K562 (cell line): ENCODE data around the gene TMEM101. TPM values are rescaled to one million over a fixed set of nuclear protein-coding genes. Genes with fewer than 3 reads are reported as not detected.
A peak's percentile ranks its signal among the peaks of the same experiment; 100 is the strongest.

Experiments
- ATF6 ChIP-seq: sonication (generic); formaldehyde crosslinking; IDR thresholded peaks from 2 replicates; pipeline ENCODE4 v1.4.0; 2020; ENCODE audit warnings: mild to moderate bottlenecking, missing genetic modification reagents
- BRCA1 ChIP-seq, 2 experiments: fragments of 450-650 bp in 1 of 2; sonication (generic) in 1 of 2; formaldehyde crosslinking in 1 of 2; IDR thresholded peaks; 2 replicates each; pipeline versions ENCODE4 v1.5.0 to v1.6.1; 2017 to 2020; ENCODE audit warnings: mild to moderate bottlenecking in 1 of 2, missing genetic modification reagents in 1 of 2
- CBX5 ChIP-seq: IDR thresholded peaks from 2 replicates; pipeline ENCODE4 v1.6.1; 2014; ENCODE audit warnings: low read depth, borderline replicate concordance
- CBX8 ChIP-seq: fragments of 200-600 bp; sonication (generic); IDR thresholded peaks from 2 replicates; pipeline ENCODE4 v1.6.1; 2012; ENCODE audit warnings: borderline replicate concordance, mixed run types, low read depth, mild to moderate bottlenecking, moderate library complexity, mixed read lengths, low read length, control low read depth, inconsistent platforms; ENCODE audit not compliant: poor library complexity, severe bottlenecking; ENCODE audit errors: extremely low read depth
- EHMT2 ChIP-seq: fragments of 450-650 bp; IDR thresholded peaks from 2 replicates; pipeline ENCODE4 v1.6.1; 2018; ENCODE audit warnings: antibody characterized with exemption
- GATAD2B ChIP-seq: fragments of 450-650 bp; IDR thresholded peaks from 2 replicates; pipeline ENCODE4 v1.6.1; 2017; ENCODE audit warnings: mild to moderate bottlenecking, borderline replicate concordance
- HNRNPL ChIP-seq: fragments of 200-400 bp; formaldehyde crosslinking; IDR thresholded peaks from 2 replicates; pipeline ENCODE4 v1.6.1; 2017; ENCODE audit warnings: low read depth, mild to moderate bottlenecking, low read length
- HSF4 ChIP-seq: fragments of 250-450 bp; sonication (Bioruptor Pico); IDR thresholded peaks from 2 replicates; pipeline ENCODE4 v2.1.2; 2022; ENCODE audit warnings: mild to moderate bottlenecking, moderate library complexity, borderline replicate concordance
- MNT ChIP-seq, 2 experiments: fragments of 450-650 bp; conservative IDR thresholded peaks; 2 replicates each; pipeline ENCODE4 v1.6.1; 2017; ENCODE audit warnings: mild to moderate bottlenecking in 2 of 2, moderate library complexity in 2 of 2
- POLR2H ChIP-seq: IDR thresholded peaks from 2 replicates; pipeline ENCODE4 v1.6.1; 2016; ENCODE audit warnings: missing genetic modification characterization, low read depth, mild to moderate bottlenecking, control low read depth, missing compliant biosample characterization, moderate library complexity
- PURB ChIP-seq: sonication (generic); formaldehyde crosslinking; IDR thresholded peaks from 2 replicates; pipeline ENCODE4 v1.9.0; 2021; ENCODE audit warnings: low read depth, mild to moderate bottlenecking, missing genetic modification reagents
- PYGO2 ChIP-seq: fragments of 450-650 bp; IDR thresholded peaks from 2 replicates; pipeline ENCODE4 v1.6.1; 2016; ENCODE audit warnings: mild to moderate bottlenecking, missing genetic modification characterization, moderate library complexity, missing compliant biosample characterization
- RFX1 ChIP-seq: fragments of 450-650 bp; IDR thresholded peaks from 2 replicates; pipeline ENCODE4 v1.6.1; 2016; ENCODE audit warnings: mild to moderate bottlenecking, moderate library complexity
- SAFB ChIP-seq: fragments of 200-400 bp; formaldehyde crosslinking; IDR thresholded peaks from 2 replicates; pipeline ENCODE4 v1.6.1; 2017; ENCODE audit warnings: low read depth, low read length, borderline replicate concordance
- SIN3B ChIP-seq: fragments of 450-650 bp; IDR thresholded peaks from 2 replicates; pipeline ENCODE4 v1.6.1; 2017; ENCODE audit warnings: low read depth, mild to moderate bottlenecking, moderate library complexity
- TBP ChIP-seq: optimal IDR thresholded peaks from 2 replicates; pipeline ENCODE3; 2011; ENCODE audit warnings: low read depth, low read length, improper control_type of control experiment
- ZBED1 ChIP-seq: IDR thresholded peaks from 2 replicates; pipeline ENCODE4 v1.6.1; 2014
- ZNF146 ChIP-seq: IDR thresholded peaks from one replicate; pipeline ENCODE4 v1.6.1; 2018; ENCODE audit warnings: missing compliant biosample characterization; ENCODE audit not compliant: unreplicated experiment
- ZNF175 ChIP-seq: fragments of 200-800 bp; sonication (Bioruptor generic); IDR thresholded peaks from 2 replicates; pipeline ENCODE4 v1.6.1; 2016; ENCODE audit warnings: low read depth, mild to moderate bottlenecking, missing genetic modification characterization, missing compliant biosample characterization
- ZNF24 ChIP-seq: fragments of 450-650 bp; IDR thresholded peaks from 2 replicates; pipeline ENCODE4 v1.6.1; 2016
- ZNF263 ChIP-seq: sonication (generic); formaldehyde crosslinking; IDR thresholded peaks from 2 replicates; pipeline ENCODE4 v1.8.0; 2022; ENCODE audit warnings: mild to moderate bottlenecking, missing genetic modification reagents, borderline replicate concordance
- ZNF583 ChIP-seq: fragments of 250-450 bp; sonication (Bioruptor Pico); IDR thresholded peaks from 2 replicates; pipeline ENCODE4 v1.4.0; 2020
- polyA plus RNA-seq, 8 experiments: library from polyadenylated mRNA; depleted of rRNA in 4 of 8; stranded (reverse) in 5 of 8; unstranded in 3 of 8; fragments of >200 nt; fragmentation: Nextera tagmentation in 2 of 8; fragmentation: Illumina TruSeq in 1 of 8; extraction: Ambion mirVana in 2 of 8; extraction: Trizol in 1 of 8; gene quantifications; 2 replicates each; pipeline versions ENCODE4 v1.2.1 to v1.2.3, GENCODE V29; 2011 to 2014; ENCODE audit warnings: inconsistent platforms in 1 of 8, missing spikeins in 1 of 8
- total RNA-seq, 7 experiments: library from RNA; depleted of rRNA in 6 of 7; stranded (reverse); fragments of >200 nt in 6 of 7; fragmentation: Illumina TruSeq in 2 of 7; extraction: Trizol in 2 of 7; gene quantifications; 2 replicates each; pipeline versions ENCODE4 v1.2.1 to v1.2.3, GENCODE V29; 2011 to 2021; ENCODE audit warnings: low replicate concordance in 1 of 7
- TF ChIP-seq, protein P1 (sequence below): fragments of 200-800 bp; sonication (Bioruptor generic); IDR thresholded peaks from 2 replicates; pipeline ENCODE4 v1.6.1; 2017; ENCODE audit warnings: missing genetic modification characterization, missing compliant biosample characterization
- TF ChIP-seq, protein P2 (sequence below): sonication (generic); formaldehyde crosslinking; IDR thresholded peaks from 2 replicates; pipeline ENCODE4 v1.9.0; 2022; ENCODE audit warnings: mild to moderate bottlenecking, missing genetic modification reagents

TMEM101 gene
- total and polyA plus RNA-seq, 9 of the 15 experiments (the other 6 are each of a cell fraction or from before 2014, with no cell fraction given): 21.2 to 110 (median 37.8) TPM

DNA sequence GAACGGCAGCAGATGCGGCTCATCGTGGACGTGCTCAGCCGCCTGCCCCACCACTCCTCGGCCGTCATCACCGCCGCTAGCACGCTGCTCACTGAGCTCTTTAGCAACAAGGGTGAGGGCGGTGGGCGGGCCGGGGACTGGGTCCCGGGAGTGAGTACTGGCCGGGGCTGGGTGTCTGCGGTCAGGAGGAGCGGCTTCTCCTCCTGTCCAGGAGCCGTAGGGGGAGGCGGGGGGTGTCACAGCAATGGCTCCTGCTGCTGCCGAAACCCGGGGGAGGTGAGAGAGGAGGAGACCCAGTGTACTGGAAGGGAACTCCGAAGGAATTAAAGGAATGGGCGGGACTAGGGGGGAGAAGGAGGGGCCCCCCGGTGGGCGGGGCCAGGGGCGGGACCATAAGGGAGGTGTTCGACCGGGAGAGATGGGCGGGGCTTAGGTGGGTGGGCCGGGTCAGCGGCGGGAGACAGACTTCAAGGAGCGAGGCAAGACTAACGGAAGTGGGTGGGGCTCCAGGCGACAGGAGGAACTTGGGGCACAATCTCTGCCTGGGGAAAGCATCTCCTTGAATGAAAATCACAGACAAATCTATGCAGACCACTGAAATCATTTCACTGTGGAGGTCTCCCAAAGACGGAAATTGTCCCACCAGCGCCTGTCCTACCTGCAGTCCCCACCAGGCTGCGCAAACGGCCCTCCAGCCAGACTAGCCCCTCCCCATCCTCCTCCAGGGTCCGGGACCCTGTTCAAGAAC is 8.0 kb downstream of the TMEM101 start (continued):
- TF ChIP-seq, protein P1, sequence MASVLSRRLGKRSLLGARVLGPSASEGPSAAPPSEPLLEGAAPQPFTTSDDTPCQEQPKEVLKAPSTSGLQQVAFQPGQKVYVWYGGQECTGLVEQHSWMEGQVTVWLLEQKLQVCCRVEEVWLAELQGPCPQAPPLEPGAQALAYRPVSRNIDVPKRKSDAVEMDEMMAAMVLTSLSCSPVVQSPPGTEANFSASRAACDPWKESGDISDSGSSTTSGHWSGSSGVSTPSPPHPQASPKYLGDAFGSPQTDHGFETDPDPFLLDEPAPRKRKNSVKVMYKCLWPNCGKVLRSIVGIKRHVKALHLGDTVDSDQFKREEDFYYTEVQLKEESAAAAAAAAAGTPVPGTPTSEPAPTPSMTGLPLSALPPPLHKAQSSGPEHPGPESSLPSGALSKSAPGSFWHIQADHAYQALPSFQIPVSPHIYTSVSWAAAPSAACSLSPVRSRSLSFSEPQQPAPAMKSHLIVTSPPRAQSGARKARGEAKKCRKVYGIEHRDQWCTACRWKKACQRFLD: 0 out of 2 replicates have a peak, but pooled peaks have one; percentile 42
- no peak for TF ChIP-seq HNRNPL
- no peak for TF ChIP-seq ZNF24
- no peak for TF ChIP-seq BRCA1 (IDR thresholded peaks at IDR 0.05)
- no peak for TF ChIP-seq BRCA1 (CRISPR knock-in tag; IDR thresholded peaks at IDR 0.05)
- TF ChIP-seq GATAD2B: no peak
- peak; percentile 75 to 84 for TF ChIP-seq MNT (conservative IDR thresholded peaks at IDR 0.05)
- no peak for TF ChIP-seq PYGO2 (tag)
- TF ChIP-seq CBX5: no peak
- no peak for TF ChIP-seq RFX1
- TF ChIP-seq EHMT2: no peak
- TF ChIP-seq ATF6 (CRISPR knock-in tag): no peak; the same call in 1 of the 2 replicates
- peak; percentile 38 for TF ChIP-seq TBP
- no peak for TF ChIP-seq ZNF263 (CRISPR knock-in tag)
- no peak for TF ChIP-seq CBX8
- TF ChIP-seq PURB (CRISPR knock-in tag): no peak
- TF ChIP-seq, protein P2, sequence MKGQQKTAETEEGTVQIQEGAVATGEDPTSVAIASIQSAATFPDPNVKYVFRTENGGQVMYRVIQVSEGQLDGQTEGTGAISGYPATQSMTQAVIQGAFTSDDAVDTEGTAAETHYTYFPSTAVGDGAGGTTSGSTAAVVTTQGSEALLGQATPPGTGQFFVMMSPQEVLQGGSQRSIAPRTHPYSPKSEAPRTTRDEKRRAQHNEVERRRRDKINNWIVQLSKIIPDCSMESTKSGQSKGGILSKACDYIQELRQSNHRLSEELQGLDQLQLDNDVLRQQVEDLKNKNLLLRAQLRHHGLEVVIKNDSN (CRISPR knock-in tag): no peak
- TF ChIP-seq ZNF583 (CRISPR knock-in tag): no peak
- no peak for TF ChIP-seq ZBED1
- TF ChIP-seq ZNF175: no peak
- no peak for TF ChIP-seq HSF4 (CRISPR knock-in tag)
- no peak for TF ChIP-seq SAFB
- TF ChIP-seq ZNF146: no peak
- TF ChIP-seq POLR2H (tag): no peak
- TF ChIP-seq SIN3B: no peak
